Endothelial cell of umbilical vein (primary cell): ENCODE measurements around the gene TRPC4AP.

Source experiments
- CTCF ChIP-seq, 2 donors: IDR thresholded peaks; 1 replicate in 1 of 2; 2 replicates in 1 of 2; pipeline ENCODE4 v1.5.1; 2011; ENCODE audit warnings: low read length in 2 of 2, mild to moderate bottlenecking in 2 of 2, moderate library complexity in 2 of 2, control low read depth in 1 of 2, inconsistent platforms in 1 of 2, low read depth in 1 of 2; ENCODE audit not compliant: insufficient read depth in 1 of 2; ENCODE audit errors: extremely low read depth in 1 of 2
- EZH2 ChIP-seq: IDR thresholded peaks from 2 replicates; pipeline ENCODE4 v1.6.1; 2012; ENCODE audit warnings: borderline replicate concordance, low read depth, mild to moderate bottlenecking, moderate library complexity, low read length, inconsistent platforms; ENCODE audit not compliant: severe bottlenecking
- JUN ChIP-seq: IDR thresholded peaks from 2 replicates; pipeline ENCODE4 v1.6.1; 2011; ENCODE audit warnings: borderline replicate concordance, low read depth; ENCODE audit not compliant: insufficient read length, insufficient read depth
- POLR2A ChIP-seq: IDR thresholded peaks from 2 replicates; pipeline ENCODE4 v1.6.1; 2012; ENCODE audit warnings: low read depth, mild to moderate bottlenecking, control low read depth, low read length
- POLR2AphosphoS5 ChIP-seq: IDR thresholded peaks from 2 replicates; pipeline ENCODE4 v1.6.1; 2012; ENCODE audit warnings: low read depth, mild to moderate bottlenecking, control low read depth, low read length, moderate library complexity; ENCODE audit not compliant: insufficient read depth

GRCh38 chr20:34954904-34955230, 137.7 kb downstream of the TRPC4AP start:
- TF ChIP-seq POLR2A (no peak), CTCF (IDR thresholded peaks at IDR 0.05; ENCODE audit: extremely low read depth in 1 of 2, insufficient read depth in 1 of 2, low read depth in 1 of 2, low read length in 2 of 2) (no peak), POLR2AphosphoS5 (no peak), JUN (no peak), EZH2 (no peak)
